ENCODE data around the gene P2RX2.

The P2RX2 gene

DNA sequence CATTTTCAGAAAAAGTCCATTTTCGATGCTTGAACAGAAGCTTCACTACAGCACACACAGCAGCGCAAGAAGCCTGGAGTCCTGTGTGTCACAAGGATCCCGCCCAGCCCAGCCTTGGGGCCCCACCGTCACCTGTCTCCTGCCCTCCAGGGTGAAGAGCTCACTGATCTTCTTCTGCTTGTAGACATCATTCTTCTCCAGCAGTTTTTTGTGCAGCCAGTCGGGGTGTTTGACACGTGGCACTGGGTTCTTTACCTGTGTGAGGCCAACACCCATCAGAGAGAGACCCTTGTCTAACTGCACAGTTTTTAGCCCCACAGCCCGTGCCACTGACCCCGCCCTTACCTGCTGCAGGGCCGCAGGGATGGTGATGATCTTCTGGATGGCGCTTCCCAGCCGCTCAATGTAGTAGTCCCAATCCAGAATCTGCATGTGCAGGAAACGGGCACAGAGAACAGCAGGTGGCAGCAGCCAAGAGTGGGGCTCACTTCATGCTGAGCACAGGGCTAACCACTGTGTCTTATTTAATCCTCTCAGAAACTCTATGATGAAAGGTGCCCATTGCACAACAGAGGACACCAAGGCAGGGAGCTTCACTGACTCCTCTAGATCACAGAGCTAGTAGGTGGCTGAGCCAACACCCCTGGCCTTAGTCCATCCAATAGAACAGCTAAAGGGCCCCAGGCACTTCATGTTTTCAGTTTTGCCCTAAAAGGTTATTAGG lies 38.6 kb downstream of the P2RX2 start:
- in situ Hi-C loops (cut with MboI; ENCODE audit: low sequenced_read_pairs) = no loop called here

DNA sequence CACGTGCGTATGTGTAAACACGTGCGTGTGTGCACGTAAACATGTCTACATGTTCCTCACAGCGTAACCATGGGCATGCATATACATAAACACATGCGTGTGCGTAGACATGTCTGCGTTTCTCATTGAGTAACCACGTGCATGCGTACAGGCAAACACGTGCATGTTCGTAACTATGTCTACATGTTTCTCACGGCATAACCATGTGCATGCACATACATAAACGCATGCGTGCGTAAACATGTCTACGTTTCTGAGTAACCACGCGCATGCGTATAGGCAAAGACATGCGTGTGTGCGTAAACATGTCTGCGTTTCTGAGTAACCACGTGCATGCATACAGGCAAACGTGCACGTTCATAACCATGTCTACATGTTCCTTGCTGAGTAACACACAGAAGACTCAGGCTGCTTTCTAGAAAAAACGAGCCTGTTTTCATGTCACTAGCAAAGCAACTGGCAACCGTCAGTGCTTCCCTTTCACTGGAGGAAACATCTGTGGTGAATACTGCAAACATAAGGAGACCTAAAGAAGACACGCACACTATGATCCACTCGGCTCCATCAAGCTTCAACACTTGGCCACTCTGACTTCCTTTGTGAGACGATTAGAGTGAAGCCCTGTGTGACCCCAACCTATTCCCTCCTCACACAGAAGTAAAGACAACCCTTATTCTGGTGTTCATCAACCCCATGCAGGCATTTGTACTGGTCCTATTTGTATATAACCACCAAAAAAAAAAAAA lies 39.7 kb downstream of the P2RX2 start:
- in situ Hi-C loops (cut with MboI; ENCODE audit: low sequenced_read_pairs) = no loop called here

DNA sequence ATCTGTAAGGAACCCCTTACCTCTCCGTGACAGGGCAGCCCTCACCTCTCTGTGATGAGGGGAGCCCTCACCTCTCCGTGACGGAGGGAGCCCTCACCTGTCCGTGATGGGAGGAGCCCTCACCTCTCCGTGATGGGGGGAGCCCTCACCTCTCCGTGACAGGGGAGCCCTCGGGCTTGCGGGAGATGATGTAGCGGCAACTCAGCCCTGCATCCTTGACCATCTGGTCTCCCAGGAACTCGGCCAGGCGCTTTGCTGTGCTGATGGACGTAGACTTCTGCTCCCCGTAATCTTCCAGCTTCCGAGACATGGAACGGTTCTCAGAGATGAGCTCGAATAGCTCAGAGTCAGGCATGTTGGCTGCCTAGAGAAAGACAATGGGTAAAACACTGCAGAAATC lies 40.6 kb downstream of the P2RX2 start:
- in situ Hi-C loops (cut with MboI; ENCODE audit: low sequenced_read_pairs) = no loop called here

DNA sequence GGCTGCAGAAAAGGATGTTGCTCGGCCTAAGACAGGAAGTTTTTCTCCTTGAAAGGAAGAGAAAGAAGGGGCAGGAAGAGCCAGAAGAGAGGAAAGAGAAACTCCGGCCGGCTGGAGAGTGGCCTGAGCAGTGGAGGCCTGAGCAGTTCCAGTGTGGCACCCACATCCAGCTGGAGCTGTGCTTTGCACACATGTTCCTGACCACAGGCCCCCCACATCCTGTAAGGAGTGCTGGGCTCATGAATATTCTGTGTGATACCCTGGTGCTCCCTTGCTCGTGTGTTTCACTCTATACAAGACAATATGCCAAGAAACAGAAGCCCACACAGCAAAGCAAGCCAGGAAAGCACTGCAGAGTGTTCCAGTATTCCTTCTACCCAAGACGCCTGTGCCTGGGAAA lies 41.5 kb downstream of the P2RX2 start:
- in situ Hi-C loops (cut with MboI; ENCODE audit: low sequenced_read_pairs) = no loop called here

DNA sequence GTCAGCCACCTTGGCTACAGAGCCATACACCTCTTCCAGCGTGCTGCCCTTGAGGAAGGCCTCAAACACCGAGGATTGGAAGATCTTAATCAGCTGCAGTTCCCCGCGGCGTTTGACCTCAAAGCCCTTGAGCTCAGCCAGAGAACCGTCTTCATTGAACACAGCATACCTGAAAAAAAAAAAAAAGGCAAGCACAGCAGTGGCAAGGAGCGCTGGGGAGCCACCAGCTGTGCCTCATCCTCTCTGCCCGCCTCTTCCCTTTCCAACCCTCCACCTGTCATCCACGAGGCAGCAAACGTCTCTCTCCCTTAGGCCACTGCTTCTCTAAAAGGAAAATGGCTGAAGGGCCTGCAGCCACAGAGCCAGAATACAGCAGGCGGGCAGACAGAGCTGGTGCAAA lies 42.4 kb downstream of the P2RX2 start:
- in situ Hi-C loops (cut with MboI; ENCODE audit: low sequenced_read_pairs) = no loop called here

DNA sequence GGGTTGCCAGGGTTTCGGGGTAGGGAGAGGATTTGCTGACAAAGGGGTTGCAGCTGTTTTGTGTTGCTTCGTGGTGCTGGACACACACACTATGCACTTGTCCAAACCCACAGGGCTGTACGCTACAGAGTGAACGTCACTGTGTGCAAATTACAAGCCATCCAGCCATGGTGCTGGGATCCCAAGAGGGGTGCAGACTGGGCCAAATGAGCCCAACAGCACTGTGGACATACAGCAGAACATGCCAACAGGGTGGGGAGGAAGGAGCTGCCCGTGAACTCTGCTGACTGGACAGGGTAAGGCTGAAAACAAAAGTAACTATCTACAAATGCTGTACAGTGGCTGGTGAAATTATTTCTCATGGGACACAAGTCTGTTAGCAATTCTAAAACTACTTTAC lies 43.4 kb downstream of the P2RX2 start:
- in situ Hi-C loops (cut with MboI; ENCODE audit: low sequenced_read_pairs) = no loop called here

DNA sequence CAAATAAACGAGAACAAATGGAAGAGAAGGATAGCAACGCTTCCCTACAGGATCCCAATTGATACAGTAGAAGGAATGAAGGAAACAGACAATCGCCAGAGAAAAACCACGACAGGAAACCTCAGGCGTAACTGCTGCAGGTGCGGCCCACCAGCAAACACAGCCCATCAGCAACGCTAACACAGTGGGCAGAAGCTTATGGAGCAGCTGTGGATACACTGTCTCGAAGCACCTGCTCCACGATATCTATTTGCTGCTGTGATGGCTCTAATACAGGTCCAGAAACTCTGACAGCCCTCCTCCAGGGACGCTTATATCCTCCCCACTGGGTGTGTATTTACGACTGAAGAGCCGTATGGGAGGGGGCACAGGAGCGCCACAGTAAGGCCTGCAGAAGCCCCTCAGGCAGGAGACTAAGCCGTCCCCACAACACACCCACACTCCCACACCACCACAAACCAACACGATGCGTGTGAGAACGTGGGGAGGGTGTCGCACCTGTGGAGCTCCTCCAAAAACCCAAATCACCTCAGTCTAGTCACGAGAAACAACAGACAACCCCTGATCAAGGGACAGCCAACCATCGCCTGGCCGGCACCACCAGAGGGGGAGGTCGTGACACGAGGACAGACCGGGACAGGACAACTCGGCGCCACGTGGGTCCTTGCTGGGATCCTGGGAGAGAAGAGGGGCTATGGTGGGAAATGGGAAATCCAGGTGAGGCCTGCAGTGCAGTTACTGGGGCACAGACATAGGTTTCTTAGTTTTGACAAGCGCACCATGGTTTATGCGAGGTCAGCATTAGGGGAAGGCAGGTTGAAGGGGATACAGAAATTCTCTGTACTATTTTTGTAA lies 44.6 kb downstream of the P2RX2 start:
- in situ Hi-C loops (cut with MboI; ENCODE audit: low sequenced_read_pairs) = no loop called here

DNA sequence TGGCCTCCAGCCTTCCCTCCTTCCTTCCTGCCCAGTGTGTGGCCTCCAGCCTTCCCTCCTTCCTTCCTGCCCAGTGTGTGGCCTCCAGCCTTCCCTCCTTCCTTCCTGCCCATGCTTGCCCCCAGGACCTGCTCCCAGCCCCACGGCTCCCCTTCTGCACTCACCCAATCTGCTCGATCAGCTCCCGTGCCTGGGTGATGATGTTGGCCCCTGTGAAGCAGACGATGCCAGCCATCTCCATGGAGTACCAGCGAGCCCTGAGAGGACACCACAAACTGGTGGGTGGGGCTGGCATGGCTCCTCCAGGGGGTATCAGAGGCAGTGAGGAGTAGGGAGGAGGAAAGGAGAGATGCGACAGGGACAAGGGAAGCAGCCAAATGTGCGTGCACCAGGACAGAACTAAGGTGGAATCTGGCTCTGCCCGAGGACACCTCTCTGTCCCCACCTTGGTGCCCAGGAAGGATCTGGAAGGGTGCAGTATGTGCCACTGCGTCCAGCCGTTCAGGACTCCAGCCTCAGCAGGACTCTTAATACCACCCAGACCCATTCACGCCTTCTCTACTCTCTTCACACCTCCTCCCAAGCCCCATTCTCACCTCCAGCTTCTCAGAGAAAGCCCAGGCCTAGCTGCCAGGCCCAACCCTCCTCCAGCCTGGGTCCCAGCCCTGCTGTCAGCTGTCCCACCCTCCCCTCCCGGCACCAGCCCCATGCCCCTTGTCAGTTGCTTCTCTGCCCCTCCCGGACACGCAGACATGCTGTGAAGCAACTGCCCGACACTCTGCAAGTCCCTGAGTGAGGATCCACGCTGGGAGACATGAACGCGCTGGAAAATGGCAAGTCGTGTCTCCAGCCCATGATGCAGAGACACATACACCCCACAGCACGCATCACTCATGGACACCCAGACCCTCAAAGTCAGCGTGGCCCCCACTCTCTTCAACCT lies 45.9 kb downstream of the P2RX2 start:
- in situ Hi-C loops (cut with MboI; ENCODE audit: low sequenced_read_pairs) = no loop called here

DNA sequence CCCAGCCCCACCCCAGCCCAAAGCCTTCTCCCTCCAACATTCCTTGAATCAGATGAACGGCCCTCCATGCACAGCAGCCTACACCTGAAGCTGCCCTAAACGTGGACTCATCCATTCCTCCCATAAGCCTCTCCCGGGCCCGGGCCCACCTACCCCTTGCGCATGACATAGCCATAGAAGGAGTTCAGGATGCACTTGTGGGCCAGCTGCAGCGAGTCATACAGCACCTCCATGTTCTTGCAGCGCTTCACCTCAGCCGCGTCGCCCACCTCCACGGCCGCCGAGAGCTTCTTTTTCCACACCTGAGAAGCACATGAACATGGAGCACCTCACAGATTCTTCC lies 46.5 kb downstream of the P2RX2 start:
- in situ Hi-C loops (cut with MboI; ENCODE audit: low sequenced_read_pairs) = no loop called here

DNA sequence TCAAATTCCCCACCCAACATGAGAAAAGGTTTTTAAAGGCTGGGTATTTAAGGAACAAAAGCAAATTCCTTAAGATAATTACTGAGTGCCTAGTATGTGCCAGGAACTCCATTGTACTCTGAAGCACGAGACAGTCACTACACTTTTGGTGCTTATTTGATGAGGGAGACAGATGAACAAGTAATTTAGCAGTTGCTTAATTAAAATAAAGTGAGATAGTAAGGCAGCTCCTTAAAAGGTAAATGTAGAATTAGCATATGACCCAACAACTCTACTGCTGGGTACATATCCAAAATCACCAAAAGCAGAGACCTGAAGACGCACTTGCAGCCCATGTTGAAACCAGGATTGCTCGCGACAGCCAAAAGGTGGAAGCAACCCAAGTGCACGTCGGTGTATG lies 47.2 kb downstream of the P2RX2 start:
- in situ Hi-C loops (cut with MboI; ENCODE audit: low sequenced_read_pairs) = no loop called here

DNA sequence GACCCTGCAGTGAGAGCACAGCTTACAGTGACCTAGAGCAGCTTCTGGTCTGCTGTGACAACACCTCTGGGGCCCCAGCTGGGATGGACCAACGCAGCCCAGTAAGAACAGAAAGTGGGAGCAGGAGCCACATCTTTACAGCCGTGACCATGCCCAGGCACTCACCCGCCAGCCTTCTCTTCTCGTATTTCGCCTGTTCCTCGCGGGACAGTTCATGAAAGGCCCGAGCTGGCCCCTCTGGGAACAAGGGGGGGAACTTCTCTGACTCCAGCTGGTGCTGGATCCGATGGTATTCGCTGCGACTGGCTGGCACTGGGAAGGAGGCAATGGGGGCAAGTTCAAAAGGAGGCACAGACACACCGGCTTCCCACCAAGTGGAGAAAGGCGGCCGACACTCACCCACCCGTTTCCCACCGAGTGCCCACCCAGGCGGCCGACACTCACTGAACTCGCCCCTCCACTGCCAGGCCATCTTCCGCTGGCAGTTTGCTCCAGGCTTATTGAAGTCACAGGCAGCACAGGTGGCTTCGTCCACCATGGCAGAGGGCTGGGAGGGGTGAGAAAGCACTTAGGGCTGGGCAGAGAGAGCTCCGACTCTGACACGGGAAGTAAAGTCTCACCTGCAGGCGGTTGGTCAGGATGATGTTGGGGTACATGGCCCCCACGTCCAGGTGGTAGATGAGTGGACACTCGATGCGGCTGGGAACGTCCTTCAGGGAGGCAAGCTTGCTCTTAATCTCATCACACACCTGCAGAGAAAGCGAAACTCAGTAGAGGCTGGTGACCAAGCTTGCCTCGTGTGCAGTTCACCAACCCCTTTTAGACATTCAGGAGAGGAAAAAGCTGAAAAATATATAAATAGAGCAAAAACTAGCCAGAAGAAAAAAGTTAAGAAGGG lies 49.9 kb downstream of the P2RX2 start:
- in situ Hi-C loops (cut with MboI; ENCODE audit: low sequenced_read_pairs) = no loop called here

DNA sequence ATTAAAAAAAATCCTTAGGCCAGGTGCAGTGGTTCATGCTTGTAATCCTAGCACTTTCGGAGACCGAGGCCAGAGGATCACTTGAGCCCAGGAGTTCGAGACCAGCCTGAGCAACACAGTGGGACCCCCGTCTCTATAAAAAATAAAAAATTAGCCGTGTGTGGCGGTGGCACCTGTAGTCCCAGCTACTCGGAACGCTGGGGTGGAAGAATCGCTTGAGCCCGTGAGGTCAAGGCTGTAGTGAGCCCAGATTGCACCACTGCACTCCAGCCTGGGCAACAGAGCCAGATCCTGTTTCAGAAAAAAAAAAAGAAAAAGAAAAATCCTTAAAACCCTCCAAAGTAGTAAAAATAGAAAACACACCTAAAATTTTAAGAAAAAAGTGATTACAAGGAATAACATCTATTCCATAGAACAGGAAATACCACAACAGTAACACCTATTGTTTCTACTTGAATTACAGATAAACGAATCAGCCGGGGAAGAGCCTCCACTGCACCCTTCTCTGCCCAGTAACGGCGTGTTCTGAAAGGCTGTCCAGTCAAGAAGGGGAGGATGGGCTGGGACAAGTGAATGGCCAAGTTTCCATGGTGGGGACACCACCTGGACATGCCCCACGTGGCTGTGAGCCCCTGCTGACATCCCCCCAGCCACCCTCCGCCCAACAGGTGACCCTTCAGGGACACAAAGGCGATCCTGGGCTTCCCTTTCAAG lies 50.7 kb downstream of the P2RX2 start:
- in situ Hi-C loops (cut with MboI; ENCODE audit: low sequenced_read_pairs) = no loop called here
